HEK293T (cell line): ENCODE measurements around the gene MAD1L1.

ENCODE experiments used
- FOXM1 ChIP-seq: fragments of 450-650 bp; IDR thresholded peaks from 2 replicates; pipeline ENCODE4 v1.6.1; 2017; ENCODE audit warnings: mild to moderate bottlenecking, borderline replicate concordance
- HDGF ChIP-seq: fragments of 450-650 bp; IDR thresholded peaks from 2 replicates; pipeline ENCODE4 v1.6.1; 2017; ENCODE audit warnings: antibody characterized with exemption, borderline replicate concordance
- SP1 ChIP-seq: fragments of 450-650 bp; IDR thresholded peaks from 2 replicates; pipeline ENCODE4 v1.6.1; 2017
- TARDBP ChIP-seq: fragments of 450-650 bp; IDR thresholded peaks from 2 replicates; pipeline ENCODE4 v1.6.1; 2016

DNA sequence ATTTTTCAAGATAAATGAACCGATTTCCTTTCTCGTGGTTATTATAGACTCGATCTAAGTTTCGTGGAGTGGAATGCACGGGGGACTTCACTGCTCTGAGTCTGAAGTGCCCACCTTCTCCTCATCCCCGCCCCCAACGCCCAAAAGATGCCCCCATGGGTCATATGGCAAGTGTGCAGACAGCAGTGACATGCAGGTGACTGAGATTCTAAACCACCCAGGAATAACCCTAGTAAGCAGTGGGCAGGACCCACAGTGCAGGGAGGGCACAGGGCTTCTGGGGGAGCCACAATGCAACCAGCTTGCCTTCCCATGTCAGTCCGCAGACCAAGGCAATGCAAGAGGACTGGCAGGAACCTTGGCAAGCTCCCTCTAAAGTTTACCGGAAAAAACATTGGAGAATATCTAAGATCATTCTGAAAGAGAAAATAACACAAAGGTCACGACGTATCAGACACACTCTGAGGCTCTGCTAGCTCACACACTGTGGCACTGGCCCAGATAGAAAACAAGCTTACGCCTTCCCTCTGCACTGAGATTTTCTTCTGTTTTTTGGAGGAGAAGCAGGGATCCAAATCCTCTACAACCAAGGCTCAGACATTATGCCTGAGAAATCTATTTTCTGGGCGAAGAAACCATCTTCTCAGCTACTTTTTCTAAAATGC lies 239.6 kb downstream of the MAD1L1 start:
- TF ChIP-seq TARDBP: no peak
- TF ChIP-seq FOXM1: no peak
- TF ChIP-seq HDGF: no peak
- TF ChIP-seq SP1: no peak
